GM18873 (cell line): ENCODE data around the gene ADGRF5.

Source experiments
- ATAC-seq: cut with Tn5 transposase; IDR thresholded peaks from one replicate; pipeline ENCODE4 v1.9.1; 2021; ENCODE audit warnings: mild to moderate bottlenecking, moderate library complexity, moderate number of reproducible peaks; ENCODE audit not compliant: unreplicated experiment, low FRiP score

Gene ADGRF5

DNA sequence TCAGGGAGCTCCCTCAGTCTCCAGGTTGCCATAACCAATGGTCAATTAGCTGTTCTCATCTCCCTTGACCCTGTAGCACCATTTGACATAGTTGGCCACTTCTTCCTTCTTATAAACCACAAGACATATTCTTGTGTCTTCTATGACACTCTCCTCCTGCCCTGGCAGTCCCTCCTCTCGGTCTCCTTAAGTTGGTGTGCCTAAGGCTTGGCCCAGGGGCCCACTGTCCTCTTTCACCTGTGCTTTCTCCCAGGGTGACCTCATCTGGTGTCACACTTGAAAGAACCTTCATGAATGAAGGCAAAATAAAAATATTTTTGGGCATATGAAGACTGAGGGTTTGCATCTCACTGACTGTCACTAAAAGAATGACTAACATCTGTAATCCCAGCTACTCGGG lies 9.7 kb upstream of the ADGRF5 start:
- no peak for ATAC-seq

- no peak for ATAC-seq
Measured at GRCh38 chr6:46930331-46930730, 8.6 kb upstream of the ADGRF5 start.

DNA sequence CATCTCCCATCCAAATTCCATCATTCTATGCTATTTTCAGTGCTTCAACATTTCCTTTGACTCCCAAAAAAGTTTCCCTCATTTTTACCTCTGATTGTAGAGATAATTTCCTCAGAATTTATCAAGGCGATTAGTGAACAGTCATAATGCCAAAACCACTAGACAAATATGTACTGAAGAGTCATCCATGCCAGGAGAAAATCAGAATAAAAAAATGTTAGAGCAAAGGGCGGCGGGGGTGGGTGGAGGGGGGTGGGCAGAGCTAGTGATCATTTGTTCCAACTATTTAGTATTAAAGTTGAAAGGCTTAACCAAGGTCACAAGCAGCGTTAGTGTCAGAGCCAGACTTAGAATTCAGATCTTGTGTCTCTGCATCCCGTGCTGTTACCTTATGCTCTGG lies 5.3 kb upstream of the ADGRF5 start:
- ATAC-seq, result no peak

GRCh38 chr6:46926481-46926880 lies 4.7 kb upstream of the ADGRF5 start:
- no peak for ATAC-seq

- ATAC-seq, result no peak
Measured at GRCh38 chr6:46925563-46926253, 4.0 kb upstream of the ADGRF5 start.

DNA sequence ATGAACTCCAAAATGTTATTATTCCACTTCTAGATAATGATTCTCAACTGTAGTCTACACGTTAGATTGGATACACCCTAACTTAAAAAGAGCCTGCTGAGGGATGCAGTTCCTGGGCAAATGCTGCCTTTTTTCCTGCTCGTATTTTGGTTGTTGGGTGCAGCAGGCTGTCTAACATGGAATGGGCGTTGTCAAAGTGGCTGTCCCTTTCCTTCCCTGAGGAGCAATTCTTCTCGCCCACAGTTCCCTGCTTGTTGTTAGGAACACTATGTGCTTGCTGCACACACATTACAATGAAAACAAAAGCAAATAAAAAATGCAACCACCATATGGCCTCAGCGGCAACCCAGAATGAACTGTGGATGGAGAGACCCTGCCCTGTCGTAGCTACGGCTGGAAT lies 1.7 kb upstream of the ADGRF5 start:
- no peak for ATAC-seq

GRCh38 chr6:46921059-46921458 lies 679 bp downstream of the ADGRF5 start:
- ATAC-seq, result no peak

DNA sequence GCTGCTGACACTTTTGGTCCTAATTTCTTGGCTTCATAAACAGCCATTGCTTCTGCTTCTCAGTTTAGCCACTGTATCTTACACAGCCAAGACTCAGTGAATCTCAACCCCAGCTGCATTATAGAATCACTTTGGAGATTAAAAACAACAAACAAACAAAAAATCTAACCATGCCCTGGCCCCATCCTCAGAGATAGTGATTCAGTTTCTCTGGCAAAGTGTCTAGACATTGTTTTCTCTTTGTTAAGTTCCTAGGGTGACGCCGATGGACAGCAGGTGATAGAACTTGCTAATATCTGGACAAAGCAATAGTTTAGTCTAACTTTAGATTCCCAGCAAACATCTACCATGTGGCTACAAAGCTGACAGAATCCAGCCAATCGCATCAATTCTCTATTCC lies 2.9 kb downstream of the ADGRF5 start:
- no peak for ATAC-seq

- no peak for ATAC-seq
Measured at GRCh38 chr6:46917002-46917545, 4.7 kb downstream of the ADGRF5 start.

GRCh38 chr6:46915866-46916265 lies 5.9 kb downstream of the ADGRF5 start:
- ATAC-seq, result no peak

DNA sequence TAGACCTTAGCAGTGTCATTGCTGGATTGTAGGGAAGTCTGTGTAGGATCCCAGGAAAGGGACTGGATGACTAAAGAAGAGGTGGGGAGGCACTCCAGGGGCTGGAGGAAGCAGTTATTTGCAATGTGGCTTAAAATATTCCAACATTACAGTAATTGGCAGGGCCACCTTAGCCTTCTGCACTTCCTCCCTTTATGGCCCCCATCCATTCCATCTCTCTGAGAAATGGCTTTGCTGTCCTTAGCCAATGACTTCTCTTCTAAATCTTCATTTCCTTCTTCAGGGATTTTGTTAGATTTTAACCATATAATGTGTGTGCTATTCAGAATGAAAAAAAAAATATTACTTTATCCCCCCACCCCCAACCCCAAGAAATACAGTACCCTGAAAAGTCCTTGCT lies 6.4 kb downstream of the ADGRF5 start:
- no peak for ATAC-seq

DNA sequence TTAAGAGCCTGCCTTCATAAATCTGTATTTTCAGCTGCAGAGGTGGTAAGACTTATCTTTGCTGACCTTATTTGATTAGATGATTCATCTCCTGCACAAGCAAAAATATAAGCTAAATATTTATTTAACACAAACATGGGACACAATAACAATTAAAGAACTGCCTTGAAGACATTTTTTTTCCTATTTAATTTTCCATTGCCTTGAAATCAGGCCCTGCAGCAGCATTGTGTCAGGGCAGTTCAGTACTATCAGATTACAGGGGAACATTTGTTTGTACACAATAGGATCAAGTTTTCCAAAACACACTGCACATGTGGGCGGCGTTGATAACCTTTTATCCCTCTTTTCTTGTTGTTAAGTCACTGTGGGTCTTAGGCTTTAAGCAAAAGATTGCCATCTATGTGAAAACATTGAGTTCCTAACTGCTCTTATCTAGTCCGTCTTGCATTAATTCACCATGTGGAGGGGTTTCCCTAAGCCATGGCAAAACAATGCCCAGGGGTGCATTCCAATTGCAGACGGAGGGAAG lies 7.4 kb downstream of the ADGRF5 start:
- ATAC-seq, result no peak

DNA sequence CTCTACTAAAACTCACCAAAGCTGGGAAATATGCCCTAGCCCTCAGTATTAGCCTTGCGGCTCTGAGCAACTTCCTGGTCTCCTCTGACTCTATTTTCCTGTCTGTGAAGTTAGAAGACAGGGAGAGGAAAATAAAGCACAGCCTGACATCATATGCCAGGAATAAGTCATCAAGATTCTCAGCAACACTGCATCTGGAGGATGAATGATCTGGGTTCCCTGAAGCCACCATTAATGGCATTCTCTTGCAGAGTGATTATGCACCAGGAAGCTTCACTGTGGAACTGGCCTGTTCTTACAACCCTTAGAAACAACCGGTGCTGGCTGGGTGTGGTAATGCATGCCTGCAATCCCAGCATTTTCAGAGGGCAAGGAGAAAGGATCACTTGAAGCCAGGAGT lies 12.4 kb downstream of the ADGRF5 start:
- ATAC-seq, result no peak

DNA sequence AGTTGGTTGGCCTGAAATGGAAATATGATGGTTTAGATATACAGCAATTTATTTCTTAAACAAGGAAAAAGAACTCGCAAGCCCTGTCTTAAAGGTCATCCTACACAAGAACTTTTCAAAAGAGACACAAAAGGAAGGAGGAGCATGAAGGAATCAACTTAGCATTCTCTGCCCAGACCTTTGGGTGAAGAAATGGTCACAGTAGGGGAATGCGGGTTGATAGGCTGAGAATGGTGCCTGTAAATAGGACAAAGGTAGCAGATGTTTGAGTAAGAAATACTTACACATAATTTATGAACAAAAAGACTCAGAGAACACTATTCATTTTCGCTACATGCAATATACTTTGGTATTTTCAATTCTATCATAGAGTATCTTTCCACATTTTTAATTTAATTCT lies 15.0 kb downstream of the ADGRF5 start:
- ATAC-seq, result no peak

GRCh38 chr6:46904117-46904516 lies 17.6 kb downstream of the ADGRF5 start:
- ATAC-seq, result no peak

- ATAC-seq, result no peak
Measured at GRCh38 chr6:46903175-46903574, 18.6 kb downstream of the ADGRF5 start.

DNA sequence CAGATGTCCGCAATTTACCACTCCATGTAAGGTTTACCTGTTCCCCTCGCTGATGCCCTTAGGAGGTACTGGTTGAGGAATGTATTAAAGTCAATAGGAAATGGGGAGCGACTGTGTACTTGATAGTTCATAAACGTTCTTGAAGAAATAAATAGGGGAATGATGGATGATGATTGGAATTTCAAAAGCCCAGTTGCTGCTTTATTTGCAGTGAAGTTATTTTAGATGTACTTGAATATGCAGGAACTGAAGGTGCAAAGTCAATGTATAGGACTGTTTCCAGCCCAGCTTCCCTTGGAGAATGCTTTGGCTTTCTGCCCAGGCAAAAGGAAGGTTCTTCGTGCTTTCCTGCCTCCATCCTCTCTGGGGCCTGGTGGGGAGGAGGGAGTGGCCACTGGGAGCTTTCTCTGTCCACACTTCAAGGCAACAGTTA lies 19.8 kb downstream of the ADGRF5 start:
- ATAC-seq, result no peak

DNA sequence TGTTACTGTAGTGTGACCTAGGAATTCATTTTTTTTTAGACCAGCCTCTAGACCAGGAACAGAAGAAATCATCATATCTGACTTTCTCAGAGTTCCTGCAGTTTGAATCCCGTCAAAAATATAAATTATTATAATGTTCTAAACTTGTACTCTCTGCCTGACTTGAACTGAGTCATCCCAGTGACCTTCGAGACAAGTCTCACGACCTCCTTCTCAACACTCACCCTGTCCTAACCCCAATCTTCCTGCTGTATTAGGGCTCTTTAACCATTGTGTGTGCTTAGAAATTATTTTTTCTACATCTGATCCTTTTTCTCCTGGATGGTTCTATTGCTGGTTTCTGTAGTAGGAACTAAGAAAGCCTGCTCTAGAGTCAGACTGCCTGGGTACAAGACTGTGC lies 21.5 kb downstream of the ADGRF5 start:
- ATAC-seq, result no peak

- ATAC-seq, result no peak
Measured at GRCh38 chr6:46899659-46900058, 22.1 kb downstream of the ADGRF5 start.

DNA sequence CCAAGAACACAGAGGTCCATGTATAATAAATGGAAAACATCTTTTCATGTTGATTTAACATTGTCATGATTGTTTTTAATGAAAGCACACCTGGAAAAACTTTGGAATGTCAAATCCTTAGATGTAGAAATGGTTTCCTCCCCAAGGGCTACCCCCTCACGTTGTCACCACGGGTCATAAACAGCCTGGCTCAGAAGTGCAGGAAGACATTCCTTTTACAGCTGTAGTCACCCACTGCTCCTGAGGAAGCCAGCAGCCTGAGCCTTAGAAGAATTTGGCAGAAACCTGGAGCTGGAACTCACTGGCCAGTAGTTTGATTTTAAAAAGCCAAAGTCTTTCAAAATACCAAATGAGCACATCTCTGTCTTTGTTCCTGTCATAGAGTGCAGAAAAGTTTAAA lies 23.7 kb downstream of the ADGRF5 start:
- no peak for ATAC-seq

GRCh38 chr6:46896871-46897270 lies 24.9 kb downstream of the ADGRF5 start:
- no peak for ATAC-seq

DNA sequence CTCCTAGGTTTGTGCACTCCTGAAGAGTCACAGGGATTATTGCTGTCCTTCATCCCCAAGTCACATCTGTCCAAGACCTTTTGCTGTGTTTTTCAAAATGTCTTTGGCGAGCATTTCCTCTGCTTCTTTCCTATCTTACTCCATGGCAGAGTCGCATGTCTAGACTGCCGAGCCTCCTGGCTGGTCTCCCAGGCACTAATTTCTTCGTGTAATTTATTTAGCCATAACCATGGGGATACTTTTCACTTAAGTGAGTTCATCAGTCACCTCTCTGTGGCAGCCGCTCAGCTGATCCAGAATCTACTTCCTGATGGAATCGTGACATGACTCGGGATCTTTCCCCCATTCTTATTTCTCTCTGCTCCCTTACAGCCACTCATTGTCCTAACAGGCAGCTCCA lies 25.8 kb downstream of the ADGRF5 start:
- no peak for ATAC-seq
